GM10248 (cell line): Measurements from ENCODE around the gene LCP2.

Experiments used
- CTCF ChIA-PET: fragments of 300-600 bp; sonication (Branson Sonifier 250); formaldehyde crosslinking; extraction: SDS; loops from one replicate; lab custom pipeline; 2021; ENCODE audit warnings: antibody characterized with exemption; lab: Yijun Ruan, JAX
- POLR2A ChIA-PET: fragments of 350-650 bp; sonication (Branson Sonifier 250); formaldehyde crosslinking; extraction: SDS; loops from one replicate; lab custom pipeline; 2020; ENCODE audit warnings: antibody characterized with exemption; lab: Yijun Ruan, JAX
- DNase-seq: peaks from one replicate; pipeline ENCODE4 v3.0.0; 2012; ENCODE audit errors: extremely low spot score
- CTCF ChIP-seq: IDR thresholded peaks from 2 replicates; pipeline ENCODE4 v1.5.1; 2012; ENCODE audit warnings: mild to moderate bottlenecking, low read depth; ENCODE audit errors: extremely low read depth, missing control alignments, control extremely low read depth

The LCP2 gene

GRCh38 chr5:170206958-170207357 is 90.6 kb downstream of the LCP2 start:
- ChIA-PET POLR2A (no interaction called here), CTCF (interaction anchor here (1.2 kb wide), 1 partner anchor 11 kb away, joined by 3 read pairs; no protein-coding TSS in a partner anchor)
- no peak for TF ChIP-seq CTCF
- DNase-seq: no peak

GRCh38 chr5:170206216-170206615 is 91.4 kb downstream of the LCP2 start:
- no peak for TF ChIP-seq CTCF
- ChIA-PET POLR2A (no interaction called here), CTCF (interaction anchor here (1.1 to 1.5 kb wide), 4 partner anchors 10 to 202 kb away, joined by 3 to 6 read pairs (median 4); no protein-coding TSS in a partner anchor)
- DNase-seq: no peak

- ChIA-PET CTCF (interaction anchor here (0.8 kb wide), 1 partner anchor 12 kb away, joined by 3 read pairs; no protein-coding TSS in a partner anchor), POLR2A (no interaction called here)
- DNase-seq: no peak
- TF ChIP-seq CTCF: no peak
Measured at GRCh38 chr5:170204202-170204601, 93.4 kb downstream of the LCP2 start.

GRCh38 chr5:170202117-170202516 is 95.5 kb downstream of the LCP2 start:
- ChIA-PET POLR2A (no interaction called here), CTCF (interaction anchor here (0.8 to 2.6 kb wide), 4 partner anchors 9 to 24 kb away, joined by 3 to 11 read pairs (median 5); no protein-coding TSS in a partner anchor)
- DNase-seq: no peak
- no peak for TF ChIP-seq CTCF

GRCh38 chr5:170201311-170201710 is 96.3 kb downstream of the LCP2 start:
- POLR2A ChIA-PET: no interaction called here
- CTCF ChIA-PET: interaction anchor here (1.0 to 2.6 kb wide), 5 partner anchors 10 to 437 kb away, joined by 3 to 17 read pairs (median 6); no protein-coding TSS in a partner anchor
- no peak for TF ChIP-seq CTCF
- DNase-seq: no peak

- CTCF ChIA-PET: interaction anchor here (0.6 to 2.6 kb wide), 8 partner anchors 10 to 438 kb away, joined by 3 to 17 read pairs (median 5); no protein-coding TSS in a partner anchor
- TF ChIP-seq CTCF: no peak
- DNase-seq: no peak
- POLR2A ChIA-PET: no interaction called here
Measured at GRCh38 chr5:170200876-170201275, 96.7 kb downstream of the LCP2 start.
